Measurements from ENCODE around the gene HNRNPL. TPM values are rescaled to one million over a fixed set of nuclear protein-coding genes. Genes with fewer than 3 reads are reported as not detected.

The HNRNPL gene
- total and polyA plus RNA-seq, 2 of the 8 experiments (the other 6 are each of a cell fraction or from before 2014, with no cell fraction given): 404 to 779 TPM

- TF ChIP-seq E2F6 (IDR thresholded peaks at IDR 0.05): no peak
- TF ChIP-seq USF2 (IDR thresholded peaks at IDR 0.05; ENCODE audit: low read length): no peak
- no peak for TF ChIP-seq CHD2 (IDR thresholded peaks at IDR 0.05; ENCODE audit: low read length)
Observed at GRCh38 chr19:38812009-38812840, 37.6 kb downstream of the HNRNPL start (continued).

All from H1 (cell line).